ENCODE measurements around the gene FKBP14. TPM values are rescaled to one million over a fixed set of nuclear protein-coding genes. Genes with fewer than 3 reads are reported as not detected.

The FKBP14 gene
- total and polyA plus RNA-seq, 2 of the 8 experiments (the other 6 are each of a cell fraction or from before 2014, with no cell fraction given) = 3.2 to 20.7 TPM

GRCh38 chr7:30026229-30027064 lies at the start of gene FKBP14 (continued):
- TF ChIP-seq SIN3A (conservative IDR thresholded peaks at IDR 0.05 in 1 of 2, IDR thresholded peaks at IDR 0.05 in 1 of 2; ENCODE audit: low read depth in 1 of 2, low read length in 2 of 2) (peak; percentile 77 to 85; a peak in 3 of 4 replicates), KDM4A (IDR thresholded peaks at IDR 0.05; ENCODE audit: low read depth, low read length, severe bottlenecking) (peak; percentile 47), SP2 (IDR thresholded peaks at IDR 0.05; ENCODE audit: low read length) (peak; percentile 90), TBP (IDR thresholded peaks at IDR 0.05; ENCODE audit: low read depth, low read length) (peak; percentile 86), KDM5A (IDR thresholded peaks at IDR 0.05; ENCODE audit: low read length) (peak; percentile 44; the same call in 1 of the 2 replicates), TCF12 (IDR thresholded peaks at IDR 0.05; ENCODE audit: low read depth, low read length) (peak; percentile 80; the same call in 1 of the 2 replicates), USF2 (IDR thresholded peaks at IDR 0.05; ENCODE audit: low read length) (no peak), PHF8 (conservative IDR thresholded peaks at IDR 0.05; ENCODE audit: low read depth, low read length) (peak; percentile 34; the same call in 1 of the 2 replicates), ASH2L (IDR thresholded peaks at IDR 0.05; ENCODE audit: low read length) (peak; percentile 58), SUZ12 (IDR thresholded peaks at IDR 0.05; ENCODE audit: low read length) (no peak), CHD2 (IDR thresholded peaks at IDR 0.05; ENCODE audit: low read length) (peak; percentile 92), CTCF (IDR thresholded peaks at IDR 0.05; ENCODE audit: control extremely low read depth in 1 of 3, insufficient read depth in 1 of 3, low read depth in 1 of 3, low read length in 3 of 3) (0 out of 4 replicates have a peak, but pooled peaks of 1 of the 3 experiments have one; percentile 6), FOSL1 (IDR thresholded peaks at IDR 0.05; ENCODE audit: insufficient read depth, low read depth, low read length) (peak; percentile 96), SP1 (IDR thresholded peaks at IDR 0.05; ENCODE audit: low read depth, low read length) (peak; percentile 99), RXRA (IDR thresholded peaks at IDR 0.05; ENCODE audit: insufficient read depth, low read depth, low read length) (no peak), EGR1 (IDR thresholded peaks at IDR 0.05; ENCODE audit: borderline replicate concordance, low read depth, low read length) (peak; percentile 79), BACH1 (IDR thresholded peaks at IDR 0.05; ENCODE audit: low read length) (peak; percentile 86), CREB1 (IDR thresholded peaks at IDR 0.05) (peak; percentile 72), RAD21 (IDR thresholded peaks at IDR 0.05 in 1 of 2, conservative IDR thresholded peaks at IDR 0.05 in 1 of 2; ENCODE audit: low read depth in 2 of 2, low read length in 2 of 2) (no peak), POLR2A (IDR thresholded peaks at IDR 0.05; ENCODE audit: control extremely low read depth in 1 of 2, low read depth in 2 of 2, low read length in 2 of 2) (peak; percentile 60 to 61), YY1 (IDR thresholded peaks at IDR 0.05; ENCODE audit: low read depth, low read length) (no peak)

Measured in H1 (cell line).